GM19351 (cell line): ENCODE measurements around the gene HOXC4.
"Not testable (repeated sequence)": the region's sequence is repeated elsewhere in the genome, so short reads cannot be mapped to it uniquely, and the experiment has no call there.

Source experiments
- ATAC-seq: cut with Tn5 transposase; IDR thresholded peaks from one replicate; pipeline ENCODE4 v1.9.1; 2021; ENCODE audit warnings: mild to moderate bottlenecking, moderate library complexity; ENCODE audit not compliant: unreplicated experiment

The HOXC4 gene

GRCh38 chr12:54039417-54040147 lies 14.1 kb upstream of the HOXC4 start:
- no peak for ATAC-seq

DNA sequence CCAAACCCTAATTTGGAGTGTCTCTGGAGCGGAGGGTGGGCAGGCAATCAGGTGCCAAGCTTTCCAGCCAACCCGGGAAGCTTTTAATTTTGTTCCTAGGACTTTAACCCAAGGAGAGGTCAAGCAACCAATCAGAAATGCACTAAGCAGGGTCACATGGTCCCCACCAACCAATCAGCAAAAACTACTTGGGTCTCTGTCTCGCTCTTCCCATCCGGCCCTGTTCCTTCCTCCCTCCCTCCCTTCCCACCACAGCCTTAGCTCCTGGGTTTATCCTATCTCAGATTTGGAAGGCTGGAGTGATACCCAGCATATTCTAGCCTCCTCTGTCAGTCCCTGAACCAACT lies 13.5 kb upstream of the HOXC4 start:
- ATAC-seq, result no peak

GRCh38 chr12:54040648-54041047 lies 13.0 kb upstream of the HOXC4 start:
- ATAC-seq, result no peak

DNA sequence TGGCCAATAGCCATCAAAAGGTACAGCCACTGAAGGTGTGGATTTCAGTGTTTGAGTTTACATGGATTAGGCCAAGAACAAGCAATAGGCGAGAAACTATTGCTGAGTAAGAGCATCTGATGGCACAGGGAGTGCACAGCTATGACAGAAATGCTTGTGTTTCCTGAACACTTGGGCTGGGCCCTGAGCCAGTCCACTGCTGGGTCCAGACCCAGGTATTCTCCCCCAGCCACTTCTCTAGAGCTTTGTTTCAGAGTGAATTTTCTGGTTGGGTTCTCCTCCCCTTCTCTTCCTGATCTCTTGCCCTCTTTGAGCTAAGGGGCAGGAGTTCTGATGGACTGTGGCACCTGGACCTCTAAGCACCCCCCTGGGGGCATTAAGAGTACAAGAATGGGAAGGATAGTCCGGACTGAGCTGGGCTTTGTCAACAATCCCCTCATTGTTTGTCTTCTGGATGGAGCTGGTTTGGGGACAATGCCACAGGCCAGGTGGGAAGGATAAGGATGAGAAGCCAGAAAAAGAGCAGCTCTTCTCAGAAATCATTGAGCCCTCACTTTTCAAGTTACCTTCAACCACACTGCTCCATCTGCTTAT lies 12.4 kb upstream of the HOXC4 start:
- no peak for ATAC-seq

- ATAC-seq, result not testable (repeated sequence)
These were observed 11.6 kb upstream of the HOXC4 start for GRCh38 chr12:54042033-54042432.

DNA sequence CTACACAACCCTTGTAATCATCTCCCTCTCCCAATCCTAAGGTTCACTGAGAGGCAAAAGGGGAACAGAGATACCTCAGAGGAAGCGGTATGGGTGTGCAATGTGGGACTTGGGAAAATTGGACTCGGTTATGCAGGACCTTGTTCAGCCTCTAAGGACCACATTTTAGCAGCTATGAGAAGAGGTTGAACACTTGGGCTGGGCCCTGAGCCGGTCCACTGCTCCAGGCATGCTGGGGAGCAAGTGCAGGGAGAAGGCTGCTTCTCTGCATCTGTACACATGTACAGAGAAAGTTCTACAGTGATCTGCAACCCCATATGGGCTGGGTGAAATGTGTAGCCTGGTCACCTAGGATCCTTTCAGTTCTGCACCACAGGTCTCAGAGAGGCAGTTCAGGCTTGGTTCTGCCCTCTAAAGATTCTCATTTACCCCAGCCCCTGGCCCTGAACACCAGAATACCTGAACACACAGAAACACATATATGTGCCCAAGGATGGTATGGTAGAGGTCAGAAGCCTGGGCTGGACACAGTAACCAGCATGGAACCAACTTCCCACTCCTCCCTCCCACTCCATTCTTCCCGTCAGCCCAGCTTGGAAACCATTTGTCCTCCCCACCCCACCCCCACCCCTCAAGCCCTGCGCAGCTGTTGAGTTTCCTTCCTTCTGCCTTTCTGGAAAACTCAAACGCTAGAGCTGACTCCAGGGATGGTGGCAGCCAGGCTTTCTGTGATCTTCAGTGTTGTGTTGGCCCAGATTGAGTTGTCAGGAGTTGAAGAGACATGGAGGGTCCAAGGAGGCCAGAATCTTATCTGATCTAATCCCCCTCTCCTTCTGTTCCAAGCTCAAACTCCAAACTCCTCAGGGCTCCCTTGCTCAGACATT lies 10.4 kb upstream of the HOXC4 start:
- ATAC-seq, result no peak

GRCh38 chr12:54044425-54045103 lies 9.1 kb upstream of the HOXC4 start:
- no peak for ATAC-seq

DNA sequence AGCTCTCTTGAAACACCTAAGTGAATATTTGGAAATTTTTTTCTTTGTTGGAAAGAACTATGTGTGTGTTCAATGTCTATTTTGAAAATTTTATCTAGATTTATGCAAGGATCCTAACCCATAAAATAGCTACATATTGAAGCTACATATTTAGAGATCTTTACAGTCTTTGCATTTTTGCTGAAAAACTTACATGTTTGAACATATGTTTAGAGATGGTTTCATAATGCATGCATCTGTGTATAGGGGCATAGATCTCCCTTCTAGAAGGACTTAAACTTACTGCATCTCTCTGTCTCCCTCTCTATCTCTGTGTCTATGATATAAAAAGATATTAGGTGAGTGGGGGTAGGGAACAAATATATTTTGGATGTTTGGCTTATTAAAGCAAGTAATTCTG lies 8.2 kb upstream of the HOXC4 start:
- no peak for ATAC-seq

DNA sequence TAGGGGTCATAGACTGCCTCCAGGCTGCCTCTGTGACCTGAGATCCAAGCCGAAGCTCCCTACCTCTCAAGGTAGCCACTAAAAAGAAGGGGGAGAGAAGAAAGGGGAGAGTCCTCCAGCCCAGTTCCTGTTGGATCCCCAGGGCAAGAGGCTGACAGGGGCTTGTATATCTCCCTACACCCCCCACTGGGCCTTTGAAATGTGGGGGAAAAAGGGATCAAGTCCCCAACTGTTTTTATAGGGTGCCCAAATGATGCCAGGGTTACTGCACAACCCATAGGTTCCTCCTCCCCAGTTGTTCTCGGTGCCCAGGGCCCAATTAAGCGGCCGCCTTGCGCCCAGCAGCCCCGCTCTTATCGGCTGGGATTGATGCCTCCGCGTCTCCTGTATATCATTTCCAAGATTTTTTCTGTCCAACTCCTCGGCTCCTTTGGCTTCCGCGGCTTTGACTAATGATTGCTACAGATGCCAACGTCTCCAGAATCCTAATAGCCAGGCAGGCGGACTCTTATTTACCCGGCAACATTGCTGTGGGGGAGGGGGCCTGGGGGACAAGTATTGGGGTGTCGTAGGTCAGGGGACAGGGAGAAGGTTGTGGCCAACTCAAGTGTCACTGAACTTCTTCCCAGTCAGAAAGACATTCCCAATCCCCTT lies 7.6 kb upstream of the HOXC4 start:
- ATAC-seq, result no peak

DNA sequence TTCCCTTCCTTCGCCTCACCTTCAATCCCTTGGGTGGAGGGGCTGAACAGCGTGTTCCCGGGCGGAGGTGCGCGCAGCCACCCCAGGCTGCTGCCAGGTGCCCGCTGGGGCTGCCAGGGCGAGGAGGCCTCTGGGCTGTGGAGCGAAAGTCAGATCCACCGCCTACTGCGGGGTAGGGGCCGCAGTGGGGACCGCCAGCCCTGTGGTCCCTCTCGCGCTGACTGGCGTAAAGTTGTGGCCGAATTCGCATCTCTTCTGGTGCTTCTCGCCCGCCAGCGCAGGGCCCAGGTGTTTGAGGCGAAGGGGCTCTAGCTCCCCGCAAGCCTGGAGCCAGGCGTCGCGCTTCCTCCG lies 6.9 kb upstream of the HOXC4 start:
- no peak for ATAC-seq

DNA sequence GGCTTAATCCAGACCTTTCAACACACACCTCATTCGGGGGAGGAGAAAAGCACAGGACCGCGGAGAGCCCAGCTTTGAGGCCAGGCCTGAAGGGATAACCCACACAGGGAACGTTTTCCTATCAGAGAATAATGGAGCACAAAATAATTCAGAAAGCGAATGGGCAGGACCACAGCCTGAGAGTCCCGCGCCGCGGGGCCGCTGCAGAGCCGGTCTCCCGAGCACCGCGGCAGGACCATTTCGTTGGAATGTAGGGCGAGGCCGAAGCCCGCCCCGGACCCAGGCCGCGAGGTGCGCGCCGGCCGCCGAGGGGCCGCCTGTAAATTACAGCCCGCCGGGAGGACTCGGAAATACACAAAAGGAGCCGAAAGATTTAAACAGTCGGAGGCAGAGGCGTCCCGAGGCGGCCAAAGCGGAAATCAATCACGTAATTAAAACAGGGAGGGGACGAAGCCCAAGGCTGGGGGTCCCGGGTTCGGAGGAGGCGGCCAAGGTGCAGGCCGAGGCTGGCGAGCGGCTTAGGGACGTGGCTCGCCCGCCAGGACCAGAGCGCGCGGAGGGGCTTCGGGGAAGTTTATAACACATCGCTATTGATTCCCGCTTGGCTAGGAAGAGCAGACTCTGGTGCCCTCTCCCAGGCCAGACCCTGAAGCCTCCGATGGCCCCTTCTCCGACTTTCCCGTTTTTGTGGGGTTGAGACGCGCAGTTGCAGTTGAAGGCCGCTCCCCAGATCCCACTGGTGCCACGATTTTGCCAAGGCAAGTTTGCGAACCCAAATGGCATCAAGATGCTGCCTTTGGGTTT lies 6.3 kb upstream of the HOXC4 start:
- no peak for ATAC-seq

DNA sequence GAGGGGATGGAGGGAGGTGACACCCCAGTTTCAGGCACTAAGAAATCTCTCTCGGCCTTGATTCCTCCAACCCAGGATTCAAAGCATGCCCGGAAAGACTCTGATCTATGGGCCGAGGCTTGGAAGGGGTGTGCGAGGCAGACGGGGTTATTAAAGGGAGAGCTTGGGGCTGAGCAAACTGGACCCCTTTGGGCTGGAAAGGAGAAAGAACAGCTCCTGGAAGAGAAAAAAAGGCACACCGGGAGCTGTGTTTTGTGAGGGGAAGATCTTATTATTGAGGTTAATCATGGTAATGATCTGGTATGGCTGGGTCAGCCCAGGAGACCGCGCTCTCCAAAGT lies 5.7 kb upstream of the HOXC4 start:
- ATAC-seq, result no peak

DNA sequence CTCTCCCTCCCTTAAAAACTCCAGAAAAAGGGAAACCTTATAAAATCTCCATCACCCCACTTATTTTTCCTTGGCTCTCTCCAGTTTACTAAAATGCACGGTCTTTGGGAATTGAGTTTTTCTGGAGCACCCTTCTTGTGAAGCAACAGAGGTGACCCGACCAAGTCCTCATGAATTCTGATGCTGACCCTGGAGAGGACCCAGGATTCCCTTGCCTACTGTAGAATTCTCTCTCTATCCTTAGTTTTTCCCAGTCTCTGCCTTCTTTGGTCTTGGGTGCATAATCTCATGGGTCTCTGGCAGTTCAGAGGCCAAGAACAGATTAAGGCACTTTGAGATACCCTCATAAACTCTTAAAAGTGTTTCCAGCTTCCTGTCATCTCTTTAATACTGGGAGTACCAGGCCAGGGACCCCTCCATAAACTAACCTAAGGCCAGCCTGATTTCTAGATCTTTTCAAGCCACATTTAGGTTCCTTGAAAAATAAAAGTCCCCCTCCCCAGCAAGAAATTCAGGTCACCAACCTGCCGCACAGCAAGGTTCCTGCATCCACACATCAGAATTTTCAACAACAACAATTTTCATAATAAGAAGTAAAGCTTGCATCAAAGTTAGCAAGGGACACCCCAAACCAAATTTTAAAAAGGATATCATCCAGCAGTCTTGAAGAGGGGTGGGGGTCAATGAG lies 5.1 kb upstream of the HOXC4 start:
- no peak for ATAC-seq

DNA sequence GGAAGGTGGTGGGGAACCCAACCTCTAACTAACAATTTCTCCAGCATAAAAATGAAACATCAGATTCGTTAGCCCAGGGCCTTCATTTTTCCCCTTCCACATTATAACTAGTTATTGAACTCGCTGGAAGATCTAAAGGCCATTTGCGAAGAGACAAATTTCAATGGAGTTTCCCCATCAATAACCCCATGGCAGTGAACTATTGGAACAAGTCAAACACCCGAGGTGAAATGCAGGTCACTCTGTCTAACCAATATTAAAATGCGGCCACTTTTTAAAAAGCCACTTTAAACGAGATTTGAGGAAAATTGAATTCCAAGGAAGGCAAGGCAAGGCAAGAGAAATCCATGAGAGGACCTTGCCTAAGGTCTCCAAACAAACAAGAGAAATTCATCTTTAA lies 4.5 kb upstream of the HOXC4 start:
- no peak for ATAC-seq

- ATAC-seq, result no peak
These were observed 3.2 kb upstream of the HOXC4 start for GRCh38 chr12:54050482-54050810.

DNA sequence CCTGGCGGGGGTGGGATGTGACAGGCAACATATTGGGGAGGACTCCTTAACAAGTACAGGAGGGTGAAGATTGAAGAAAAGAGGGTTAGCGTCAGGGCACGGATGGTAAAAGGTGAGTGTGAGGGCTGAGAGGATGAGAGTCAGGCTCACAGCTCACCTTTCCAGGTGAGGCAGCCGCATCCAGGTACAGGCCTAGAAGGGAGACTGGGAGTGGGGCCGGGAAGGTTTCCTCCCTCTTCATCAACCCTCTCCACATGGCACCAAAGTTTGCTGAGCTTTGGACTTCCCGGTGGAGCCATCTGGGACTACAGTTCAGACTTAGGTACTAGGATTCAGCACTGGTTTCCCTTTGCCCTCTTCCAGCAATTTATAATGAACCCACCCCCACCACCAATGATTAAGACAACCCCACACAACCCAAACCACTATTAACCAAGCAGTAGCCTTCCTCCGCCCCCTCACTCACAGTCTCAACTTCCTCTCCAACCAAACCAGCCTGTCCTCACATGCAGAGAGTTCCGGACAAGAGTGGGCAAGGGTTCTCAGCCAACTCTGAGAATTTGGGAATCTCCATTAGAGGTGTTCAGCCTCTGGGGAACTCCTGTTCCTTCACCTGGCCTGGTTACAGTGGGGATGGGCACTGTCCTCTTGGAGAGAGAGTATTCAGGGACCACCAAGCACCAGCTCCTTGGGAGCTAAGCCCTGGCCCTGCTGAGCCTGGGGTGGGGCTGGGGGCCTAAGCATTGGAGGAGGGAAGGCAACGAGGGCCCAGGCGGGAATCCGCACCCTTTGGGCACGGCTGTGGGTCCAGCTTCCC lies 2.4 kb upstream of the HOXC4 start:
- no peak for ATAC-seq

- ATAC-seq, result no peak
These were observed 1.7 kb upstream of the HOXC4 start for GRCh38 chr12:54051874-54052437.

DNA sequence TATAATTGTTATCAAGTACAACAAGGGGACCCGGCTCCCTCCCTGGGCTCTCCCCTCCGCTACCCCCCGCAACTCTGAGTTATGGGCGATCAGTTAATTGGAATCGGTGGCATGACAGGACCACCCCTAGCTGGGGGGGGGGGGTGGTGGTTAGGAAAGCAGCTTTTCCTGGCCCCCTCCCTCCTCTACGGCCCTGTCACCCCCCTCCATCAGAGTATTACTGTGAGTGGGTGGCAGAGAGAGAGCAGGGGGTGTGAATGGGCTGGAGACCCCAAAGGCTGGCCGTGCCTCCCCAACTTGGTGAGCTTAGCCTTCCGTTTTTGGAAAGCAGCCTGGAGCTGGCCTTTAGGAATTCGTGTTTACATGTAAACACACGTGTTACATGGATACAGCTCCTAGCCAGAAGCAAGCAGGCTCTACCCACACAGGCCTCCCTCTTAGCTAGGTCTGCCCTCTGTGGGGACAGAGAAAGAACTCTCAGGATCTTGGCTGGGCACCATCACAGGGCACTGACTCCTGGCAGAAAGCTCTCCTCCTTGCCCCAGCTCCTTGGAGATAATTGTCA lies 1.1 kb upstream of the HOXC4 start:
- ATAC-seq, result no peak
